ENCODE data around the gene GNB1. TPM values are rescaled to one million over a fixed set of nuclear protein-coding genes. Genes with fewer than 3 reads are reported as not detected.

The GNB1 gene
- total RNA-seq, 1 experiment from 2014 or later: 400 TPM

DNA sequence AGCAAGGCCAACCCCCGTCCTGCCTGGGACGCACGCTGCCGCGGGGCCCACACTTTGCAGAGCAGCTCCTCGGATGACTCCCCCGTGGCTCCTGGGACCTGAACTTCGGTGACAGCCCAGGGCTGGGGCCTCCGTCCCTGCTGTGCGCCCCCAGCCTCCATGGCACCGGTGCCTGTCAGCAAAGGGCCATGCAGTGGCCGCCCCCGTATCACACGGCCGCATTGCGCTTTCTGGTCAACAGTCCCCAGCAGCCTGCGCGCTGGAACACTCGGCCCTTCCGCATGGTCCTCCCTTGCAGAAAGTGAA lies 130.6 kb downstream of the GNB1 start:
- Histone ChIP-seq H3K9me3 (ENCODE audit: control insufficient read depth, low read depth, low read length) (no peaks in the 10 kb centered on the region), H3K79me1 (ENCODE audit: insufficient read depth, low read depth, low read length, poor library complexity, severe bottlenecking) (peaks cover 6% of the 10 kb centered on the region), H3K23me2 (ENCODE audit: insufficient read length, low read depth, low read length, poor library complexity, severe bottlenecking) (no peaks in the 10 kb centered on the region), H3K9ac (ENCODE audit: extremely low read depth, insufficient read length, low read length) (no peak overlapping the region), H2BK5ac (ENCODE audit: insufficient read length, low read length) (no peak overlapping the region), H4K91ac (ENCODE audit: insufficient read length, low read depth, low read length) (no peak overlapping the region), H3K18ac (ENCODE audit: insufficient read length, low read depth, low read length) (no peak overlapping the region), H4K20me1 (ENCODE audit: control insufficient read depth, insufficient read depth, insufficient read length) (no peaks in the 10 kb centered on the region), H3K4me1 (ENCODE audit: insufficient read depth, low read length) (no peaks in the 10 kb centered on the region), H3K23ac (ENCODE audit: insufficient read length, low read depth, low read length) (no peak overlapping the region), H4K8ac (replicated peaks; ENCODE audit: insufficient read length, low read depth, low read length) (no peak overlapping the region), H3K4me2 (ENCODE audit: insufficient read depth, insufficient read length, low read length) (no peak overlapping the region), H2BK15ac (ENCODE audit: low read depth, low read length) (no peak overlapping the region), H2BK20ac (ENCODE audit: low read depth, low read length, poor library complexity, severe bottlenecking) (no peak overlapping the region), H3K79me2 (ENCODE audit: insufficient read depth, low read length) (no peaks in the 10 kb centered on the region; the same call in 1 of the 2 replicates), H3K27ac (ENCODE audit: insufficient read length, low read depth, low read length) (no peak overlapping the region), H2BK120ac (ENCODE audit: low read depth, low read length, poor library complexity, severe bottlenecking) (no peak overlapping the region), H2AK5ac (ENCODE audit: insufficient read length, low read length) (no peak overlapping the region), H3K56ac (ENCODE audit: insufficient read length, low read depth, low read length) (no peak overlapping the region), H3K4ac (ENCODE audit: low read depth, low read length) (no peak overlapping the region), H2AFZ (ENCODE audit: low read length) (no peak overlapping the region), H2BK12ac (ENCODE audit: insufficient read length, low read depth, low read length) (no peak overlapping the region), H3T11ph (ENCODE audit: low read length) (no peak overlapping the region), H3K14ac (ENCODE audit: insufficient read depth, low read length) (no peak overlapping the region), H3K27me3 (ENCODE audit: insufficient read depth, low read length) (no peaks in the 10 kb centered on the region), H4K5ac (ENCODE audit: insufficient read length, low read depth, low read length) (no peak overlapping the region)
- Mint-ChIP-seq H3K4me1 (no peaks in the 10 kb centered on the region), H3K4me3 (no peak overlapping the region), H3K27ac (no peak overlapping the region), H3K9me3 (no peaks in the 10 kb centered on the region; a peak in 1 of 5 replicates), H3K27me3 (ENCODE audit: low read depth) (no peaks in the 10 kb centered on the region; the same call in 1 of the 2 replicates), H3K36me3 (ENCODE audit: insufficient read depth in 1 of 3, low read depth in 3 of 3) (peaks cover 36 to 88% (median 76%) of the 10 kb centered on the region in 3 experiments)
- DNase-seq: no peak
- WGBS (ENCODE audit: extremely low coverage, insufficient read length, low lambda C conversion rate): no CpG with 5 or more reads among the region's 20 CpGs
- TF ChIP-seq, protein P1, sequence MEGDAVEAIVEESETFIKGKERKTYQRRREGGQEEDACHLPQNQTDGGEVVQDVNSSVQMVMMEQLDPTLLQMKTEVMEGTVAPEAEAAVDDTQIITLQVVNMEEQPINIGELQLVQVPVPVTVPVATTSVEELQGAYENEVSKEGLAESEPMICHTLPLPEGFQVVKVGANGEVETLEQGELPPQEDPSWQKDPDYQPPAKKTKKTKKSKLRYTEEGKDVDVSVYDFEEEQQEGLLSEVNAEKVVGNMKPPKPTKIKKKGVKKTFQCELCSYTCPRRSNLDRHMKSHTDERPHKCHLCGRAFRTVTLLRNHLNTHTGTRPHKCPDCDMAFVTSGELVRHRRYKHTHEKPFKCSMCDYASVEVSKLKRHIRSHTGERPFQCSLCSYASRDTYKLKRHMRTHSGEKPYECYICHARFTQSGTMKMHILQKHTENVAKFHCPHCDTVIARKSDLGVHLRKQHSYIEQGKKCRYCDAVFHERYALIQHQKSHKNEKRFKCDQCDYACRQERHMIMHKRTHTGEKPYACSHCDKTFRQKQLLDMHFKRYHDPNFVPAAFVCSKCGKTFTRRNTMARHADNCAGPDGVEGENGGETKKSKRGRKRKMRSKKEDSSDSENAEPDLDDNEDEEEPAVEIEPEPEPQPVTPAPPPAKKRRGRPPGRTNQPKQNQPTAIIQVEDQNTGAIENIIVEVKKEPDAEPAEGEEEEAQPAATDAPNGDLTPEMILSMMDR (conservative IDR thresholded peaks at IDR 0.05): no peak

Data from H9 (cell line).